ENCODE data around the gene SP8.

DNA sequence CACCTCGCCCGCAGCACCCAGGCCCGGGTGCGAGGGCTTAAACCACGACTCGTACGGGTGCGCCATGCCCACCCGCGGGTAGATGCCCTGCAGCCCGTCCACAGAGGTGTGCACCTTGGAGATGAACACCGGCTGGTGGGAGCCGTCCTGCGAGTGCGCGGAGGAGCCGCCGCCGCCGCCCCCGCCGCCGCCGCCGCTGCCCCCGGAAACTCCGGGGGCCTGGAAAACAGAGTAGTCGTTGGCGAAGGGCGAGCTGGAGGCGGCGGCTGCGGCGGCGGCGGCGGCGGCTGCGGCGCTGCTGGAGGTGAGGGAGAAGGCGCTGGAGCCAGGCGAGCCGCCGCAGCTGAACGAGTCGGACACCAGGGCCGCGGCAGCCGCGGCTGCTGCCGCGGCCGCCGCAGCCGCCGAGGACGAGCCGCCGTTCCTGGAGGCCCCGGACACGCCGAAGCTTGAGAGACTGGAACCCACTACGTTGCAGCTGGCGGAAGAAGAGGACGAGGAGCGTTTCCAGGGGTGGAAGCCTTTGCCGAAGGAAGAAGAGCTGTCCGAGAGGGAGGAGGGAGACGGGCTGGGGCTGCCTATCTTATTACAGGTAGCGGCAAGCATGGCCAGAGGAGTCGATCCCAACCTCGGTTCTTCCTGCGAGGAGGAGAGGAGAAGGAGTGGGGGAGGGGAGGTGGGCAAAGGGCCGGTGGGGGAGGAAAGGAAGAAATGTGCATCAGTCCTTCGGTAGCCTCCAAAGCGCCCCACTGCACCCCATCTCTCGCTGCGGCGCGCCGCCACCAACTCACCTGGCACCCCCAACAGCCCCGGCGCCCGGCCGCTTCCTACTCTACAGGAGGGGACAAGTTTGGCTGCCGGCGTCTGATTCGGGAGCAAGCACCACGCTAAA, 1.3 kb downstream of the SP8 start:
- TF ChIP-seq, protein P1, sequence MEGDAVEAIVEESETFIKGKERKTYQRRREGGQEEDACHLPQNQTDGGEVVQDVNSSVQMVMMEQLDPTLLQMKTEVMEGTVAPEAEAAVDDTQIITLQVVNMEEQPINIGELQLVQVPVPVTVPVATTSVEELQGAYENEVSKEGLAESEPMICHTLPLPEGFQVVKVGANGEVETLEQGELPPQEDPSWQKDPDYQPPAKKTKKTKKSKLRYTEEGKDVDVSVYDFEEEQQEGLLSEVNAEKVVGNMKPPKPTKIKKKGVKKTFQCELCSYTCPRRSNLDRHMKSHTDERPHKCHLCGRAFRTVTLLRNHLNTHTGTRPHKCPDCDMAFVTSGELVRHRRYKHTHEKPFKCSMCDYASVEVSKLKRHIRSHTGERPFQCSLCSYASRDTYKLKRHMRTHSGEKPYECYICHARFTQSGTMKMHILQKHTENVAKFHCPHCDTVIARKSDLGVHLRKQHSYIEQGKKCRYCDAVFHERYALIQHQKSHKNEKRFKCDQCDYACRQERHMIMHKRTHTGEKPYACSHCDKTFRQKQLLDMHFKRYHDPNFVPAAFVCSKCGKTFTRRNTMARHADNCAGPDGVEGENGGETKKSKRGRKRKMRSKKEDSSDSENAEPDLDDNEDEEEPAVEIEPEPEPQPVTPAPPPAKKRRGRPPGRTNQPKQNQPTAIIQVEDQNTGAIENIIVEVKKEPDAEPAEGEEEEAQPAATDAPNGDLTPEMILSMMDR (conservative IDR thresholded peaks at IDR 0.05), result no peak
- TF ChIP-seq EZH2 (IDR thresholded peaks at IDR 0.05; ENCODE audit: low read depth), result no peak

All from PC-9 (cell line).